Aorta (tissue), 5 donors: Measurements from ENCODE around the gene GMEB2. TPM values are rescaled to one million over a fixed set of nuclear protein-coding genes. Genes with fewer than 3 reads are reported as not detected.
"Not testable (repeated sequence)": the region's sequence is repeated elsewhere in the genome, so short reads cannot be mapped to it uniquely, and the experiment has no call there.

ENCODE experiments used
- ATAC-seq: fragments of 200-7000 bp; cut with Tn5 transposase; one replicate; pipeline ENCODE4 v1.9.1; 2022; ENCODE audit warnings: moderate library complexity; ENCODE audit not compliant: low FRiP score
- DNase-seq, 2 donors: peaks; one replicate each; pipeline ENCODE4 v3.0.0-alpha.2; 2020
- H3K27ac ChIP-seq, 2 donors: one replicate each; pipeline ENCODE4 v1.5.1; 2013; ENCODE audit warnings: low read length in 2 of 2, mild to moderate bottlenecking in 2 of 2, moderate library complexity in 2 of 2, control low read depth in 1 of 2, inconsistent platforms in 1 of 2, low read depth in 1 of 2
- H3K27me3 ChIP-seq, 2 donors: one replicate each; pipeline ENCODE4 v1.6.1; 2013; ENCODE audit warnings: control low read depth in 1 of 2, low read length in 1 of 2, mild to moderate bottlenecking in 1 of 2, moderate library complexity in 1 of 2; ENCODE audit not compliant: insufficient read depth in 2 of 2, control insufficient read depth in 1 of 2
- H3K36me3 ChIP-seq, 2 donors: one replicate each; pipeline ENCODE4 v1.6.1; 2013; ENCODE audit warnings: control low read depth in 1 of 2, low read length in 1 of 2, mild to moderate bottlenecking in 1 of 2; ENCODE audit not compliant: insufficient read depth in 2 of 2, control insufficient read depth in 1 of 2
- H3K4me1 ChIP-seq, 2 donors: one replicate each; pipeline ENCODE4 v1.6.1; 2013; ENCODE audit warnings: low read length in 2 of 2, control low read depth in 1 of 2, mild to moderate bottlenecking in 1 of 2, moderate library complexity in 1 of 2; ENCODE audit not compliant: insufficient read depth in 2 of 2, control insufficient read depth in 1 of 2
- H3K4me3 ChIP-seq, 2 donors: one replicate each; pipeline ENCODE4 v1.5.1; 2013; ENCODE audit warnings: low read length in 2 of 2, control low read depth in 1 of 2, mild to moderate bottlenecking in 1 of 2
- H3K9me3 ChIP-seq: one replicate; pipeline ENCODE4 v1.6.1; 2013; ENCODE audit warnings: mild to moderate bottlenecking, low read length; ENCODE audit not compliant: control insufficient read depth
- WGBS, 2 donors: extraction: QIAGEN DNeasy Blood & Tissue Kit; methylation state at CpG; one replicate each; pipeline ENCODE4 v1.1.7; 2013; 5-methylcytosine and 5-hydroxymethylcytosine counted together
- intact Hi-C, 2 donors: fragments of 100-400 bp; cut with DNase I; formaldehyde crosslinking; loops; one replicate each; pipeline versions ENCODE4 v1.14.2 to v1.15.0; 2022
- long read RNA-seq, 2 donors: library from polyadenylated mRNA; unstranded; transcript quantifications; one replicate each; pipeline ENCODE4 v2.0.0, GENCODE V29; 2020 to 2021
- polyA plus RNA-seq, 2 donors: library from polyadenylated mRNA; stranded (reverse); fragments of 200-250 nt; gene quantifications; one replicate each; pipeline ENCODE4 v1.2.3, GENCODE V29; 2013
- total RNA-seq, 2 donors: library from RNA; stranded (reverse); fragmentation: NEBNext Ultra II Directional; extraction: Animal tissue kit (Norgen Biotek cat#: 25700); gene quantifications; one replicate each; pipeline ENCODE4 v1.2.1, GENCODE V29; 2021
- donor health status: healthy with polysubstance abuse.
- donor health status: Bipolar disorder and iron deficiency.
- donor health status: DM: no; HTN: no; CAD: no.
- donor health status: DM: no; HTN: no; CAD: no.
- donor health status: DM: yes; HTN: yes; CAD: no.

The GMEB2 gene, protein sequence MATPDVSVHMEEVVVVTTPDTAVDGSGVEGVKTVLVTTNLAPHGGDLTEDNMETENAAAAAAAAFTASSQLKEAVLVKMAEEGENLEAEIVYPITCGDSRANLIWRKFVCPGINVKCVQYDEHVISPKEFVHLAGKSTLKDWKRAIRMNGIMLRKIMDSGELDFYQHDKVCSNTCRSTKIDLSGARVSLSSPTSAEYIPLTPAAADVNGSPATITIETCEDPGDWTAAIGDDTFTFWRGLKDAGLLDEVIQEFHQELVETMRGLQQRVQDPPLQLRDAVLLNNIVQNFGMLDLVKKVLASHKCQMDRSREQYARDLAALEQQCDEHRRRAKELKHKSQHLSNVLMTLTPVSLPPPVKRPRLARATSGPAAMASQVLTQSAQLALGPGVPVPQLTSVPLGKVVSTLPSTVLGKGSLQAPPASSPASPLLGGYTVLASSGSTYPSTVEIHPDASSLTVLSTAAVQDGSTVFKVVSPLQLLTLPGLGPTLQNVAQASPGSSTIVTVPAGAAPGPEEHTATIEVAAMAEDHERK
- total RNA-seq (10 to 100 TPM; 10.2 to 10.3 TPM), polyA plus RNA-seq (1 to 10 TPM; 3.9 to 9.6 TPM)
- long read RNA-seq, donor 1, partial matches to known transcripts = 7 of 16 reads
- long read RNA-seq, donor 1, other reads (novel, unspliced or antisense) = 9 of 16 reads
- long read RNA-seq, donor 2, full-length matches to known transcripts = 3 of 11 reads
- long read RNA-seq, donor 2, partial matches to known transcripts = 2 of 11 reads
- long read RNA-seq, donor 2, other reads (novel, unspliced or antisense) = 6 of 11 reads

DNA sequence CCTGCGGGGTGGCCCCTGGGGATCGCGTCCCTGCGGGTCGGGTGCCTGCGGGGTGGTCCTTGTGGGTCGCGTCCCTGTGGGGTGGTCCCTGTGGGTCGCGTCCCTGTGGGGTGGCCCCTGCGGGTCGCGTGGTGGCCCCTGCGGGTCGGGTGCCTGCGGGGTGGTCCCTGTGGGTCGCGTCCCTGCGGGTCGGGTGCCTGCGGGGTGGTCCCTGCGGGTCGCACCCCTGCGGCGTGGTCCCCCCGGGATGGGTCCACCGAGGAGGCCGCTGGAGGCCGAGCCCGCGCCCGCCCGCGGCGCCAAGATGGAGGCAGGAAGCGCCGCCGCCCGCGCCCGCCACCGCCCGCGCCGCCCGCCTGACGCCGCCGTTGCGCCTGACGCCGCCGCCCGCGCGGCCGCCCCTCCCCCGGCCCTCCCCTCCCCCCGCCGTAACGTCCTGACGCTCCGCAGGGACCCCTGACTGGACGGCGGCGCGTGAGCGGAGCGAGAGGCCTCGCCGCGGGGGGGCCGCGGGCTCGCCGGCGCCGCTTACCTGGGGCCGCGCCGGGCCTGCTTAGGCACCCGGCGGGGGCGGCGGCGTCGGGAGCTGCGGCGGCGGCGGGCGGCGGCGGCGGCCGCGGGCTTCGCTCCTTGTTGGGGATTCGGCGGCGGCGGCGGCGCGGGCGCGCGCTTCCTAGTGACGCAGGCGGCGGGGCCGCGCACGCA, at the start of gene GMEB2:
Gene GMEB2, minus strand, starts transcription at position 678 of the 705 bp plus-strand sequence. CDS start 7,704 bp downstream, outside the sequence.
- H3K4me1 ChIP-seq = no peaks in the 10 kb centered on the region
- intact Hi-C loops = loop anchor here in 1 of 2 donors (2.0 to 10.0 kb wide), 2 partner anchors 112 to 268 kb away; partner anchors contain the start of genes DNAJC5 and SLC2A4RG
- ATAC-seq = peak; percentile 50
- H3K4me3 ChIP-seq = peak within 1 kb of the TSS; percentile 79 to 95
- DNase-seq = peak; percentile 85 to 91
- WGBS, 2 donors = 0 to 1% methylated on average over 14 to 114 of the region's 114 CpGs
- no peaks in the 10 kb centered on the region for H3K36me3 ChIP-seq
- H3K27ac ChIP-seq = peak within 1 kb of the TSS; percentile 76 to 97
- H3K27me3 ChIP-seq = no peaks in the 10 kb centered on the region
- H3K9me3 ChIP-seq = no peaks in the 10 kb centered on the region

DNA sequence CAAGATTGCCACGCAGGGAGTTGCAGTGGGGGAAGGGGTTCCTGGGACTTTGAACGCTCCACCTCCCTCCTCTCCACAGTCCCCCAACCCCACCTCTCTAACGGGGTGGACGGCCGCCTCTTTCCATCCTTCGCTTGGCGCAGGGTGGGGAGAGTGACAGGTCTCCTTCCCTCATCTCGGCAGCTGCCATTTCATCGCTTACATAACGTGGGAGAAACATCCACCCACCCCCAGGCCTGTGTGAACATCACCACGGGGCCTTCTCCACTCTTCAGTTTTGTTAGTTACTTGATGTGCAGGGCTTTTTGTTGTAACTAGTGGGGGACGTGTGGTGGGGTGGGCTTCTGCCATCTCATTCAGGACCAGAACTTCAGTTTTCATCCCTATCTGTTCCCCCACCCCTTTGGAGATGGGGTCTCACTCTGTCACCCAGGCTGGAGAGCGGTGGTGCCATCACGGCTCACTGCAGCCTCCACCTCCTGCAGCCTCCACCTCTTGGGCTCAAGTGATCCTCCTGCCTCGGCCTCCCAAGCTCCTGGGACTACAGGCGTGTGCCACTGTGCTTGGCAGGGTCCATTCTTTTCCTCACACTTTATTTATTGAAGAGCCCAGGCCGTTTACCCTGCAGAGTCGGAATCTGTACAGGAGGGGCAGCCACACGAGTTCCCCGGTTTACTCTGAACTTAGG, 48.9 kb upstream of the GMEB2 start:
- no peak overlapping the region for H3K4me3 ChIP-seq
- H3K27ac ChIP-seq = no peak overlapping the region
- no peaks in the 10 kb centered on the region for H3K36me3 ChIP-seq
- no peaks in the 10 kb centered on the region for H3K4me1 ChIP-seq
- no peaks in the 10 kb centered on the region for H3K9me3 ChIP-seq
- intact Hi-C loops = no loop called here
- no peaks in the 10 kb centered on the region for H3K27me3 ChIP-seq
- no peak for ATAC-seq
- DNase-seq = no peak
- WGBS, 2 donors = 94 to 95% methylated on average over 20 of the region's 20 CpGs

DNA sequence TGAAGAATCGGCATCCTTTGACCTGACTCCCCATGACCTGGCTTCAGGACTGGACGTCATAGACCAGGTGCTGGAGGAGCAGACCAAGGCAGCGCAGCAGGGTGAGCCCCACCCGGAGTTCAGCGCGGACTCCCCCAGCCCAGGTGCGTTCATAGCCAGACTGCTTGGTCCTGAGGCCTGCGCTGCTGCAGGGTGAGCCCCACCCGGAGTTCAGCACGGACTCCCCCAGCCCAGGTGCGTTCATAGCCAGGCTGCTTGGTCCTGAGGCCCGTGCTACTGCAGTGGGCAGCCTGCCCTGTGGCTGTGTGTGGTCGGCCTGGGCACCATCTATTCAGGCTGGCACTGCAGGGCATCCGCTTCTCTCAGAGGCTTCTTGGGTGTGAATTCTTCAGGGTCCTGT, 47.0 kb upstream of the GMEB2 start:
- ATAC-seq = no peak
- no peaks in the 10 kb centered on the region for H3K27me3 ChIP-seq
- H3K4me1 ChIP-seq = no peaks in the 10 kb centered on the region
- no peaks in the 10 kb centered on the region for H3K36me3 ChIP-seq
- 96 to 99% methylated on average over 14 of the region's 14 CpGs for WGBS, 2 donors
- no peak overlapping the region for H3K27ac ChIP-seq
- intact Hi-C loops = no loop called here
- no peaks in the 10 kb centered on the region for H3K9me3 ChIP-seq
- DNase-seq = no peak
- H3K4me3 ChIP-seq = no peak overlapping the region

DNA sequence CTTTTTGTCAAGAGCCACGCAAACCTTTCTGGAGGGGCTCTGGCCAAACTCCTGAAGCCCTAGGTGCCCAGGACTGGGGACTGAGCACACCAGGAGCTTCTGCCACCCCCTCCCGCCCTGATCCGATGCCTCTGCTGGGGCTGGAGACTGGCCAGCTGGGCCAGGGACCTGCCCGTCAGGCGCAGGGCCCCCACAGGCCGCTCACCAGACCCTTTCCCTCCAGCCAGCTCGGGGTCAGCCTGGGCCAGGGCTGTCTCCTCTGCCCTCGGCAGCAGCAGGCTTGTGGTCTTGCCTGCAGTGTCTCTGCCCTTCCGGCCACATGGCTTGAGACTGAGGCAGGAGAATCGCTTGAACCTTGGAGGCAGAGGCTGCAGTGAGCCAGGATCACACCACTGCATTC, 45.8 kb upstream of the GMEB2 start:
- ATAC-seq = no peak
- intact Hi-C loops = no loop called here
- WGBS, 2 donors = 89 to 94% methylated on average over 9 to 10 of the region's 10 CpGs
- no peaks in the 10 kb centered on the region for H3K36me3 ChIP-seq
- H3K4me3 ChIP-seq = no peak overlapping the region
- H3K27ac ChIP-seq = no peak overlapping the region
- no peaks in the 10 kb centered on the region for H3K4me1 ChIP-seq
- no peak for DNase-seq
- H3K27me3 ChIP-seq = no peaks in the 10 kb centered on the region
- H3K9me3 ChIP-seq = no peaks in the 10 kb centered on the region

DNA sequence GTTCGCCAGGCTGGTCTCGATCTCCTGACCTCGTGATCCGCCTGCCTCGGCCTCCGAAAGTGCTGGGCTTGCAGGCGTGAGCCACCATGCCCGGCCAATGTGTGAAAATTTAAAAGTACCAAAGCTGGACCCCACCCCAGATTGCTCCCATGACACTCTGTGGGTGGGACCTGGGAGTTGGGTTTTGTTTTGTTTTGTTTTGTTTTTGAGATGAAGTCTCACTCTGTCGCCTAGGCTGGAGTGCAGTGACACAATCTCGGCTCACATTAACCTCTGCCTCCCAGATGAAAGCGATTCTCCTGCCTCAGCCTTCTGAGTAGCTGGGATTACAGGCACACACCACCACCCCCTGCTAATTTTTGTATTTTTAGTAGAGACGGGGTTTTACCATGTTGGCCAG, 44.8 kb upstream of the GMEB2 start:
- H3K36me3 ChIP-seq = not testable (repeated sequence)

DNA sequence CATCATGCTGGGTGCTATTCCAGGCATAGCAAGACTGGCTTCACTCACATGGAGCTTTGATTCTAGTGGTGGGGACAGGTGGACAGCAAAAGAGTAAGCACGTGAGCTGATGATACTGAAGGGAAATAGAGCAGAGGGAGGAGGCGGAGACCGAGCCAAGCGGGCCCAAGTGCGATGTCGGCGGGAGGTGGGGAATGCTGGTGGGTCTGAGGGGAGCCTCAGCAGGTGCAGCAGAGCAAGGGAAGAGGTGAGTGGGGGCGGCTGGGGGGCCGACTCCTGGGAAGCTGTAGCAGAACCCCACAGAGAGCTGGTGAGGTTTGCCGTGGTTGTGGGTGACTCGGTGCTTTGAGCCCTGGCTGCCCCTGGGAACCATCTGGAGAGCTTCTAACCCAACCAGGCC, 41.5 kb upstream of the GMEB2 start:
- H3K4me3 ChIP-seq = no peak overlapping the region
- H3K9me3 ChIP-seq = no peaks in the 10 kb centered on the region
- no peaks in the 10 kb centered on the region for H3K4me1 ChIP-seq
- intact Hi-C loops = no loop called here
- ATAC-seq (no peak), DNase-seq (no peak)
- no peak overlapping the region for H3K27ac ChIP-seq
- peaks cover 0 to 4% of the 10 kb centered on the region in 2 donors for H3K36me3 ChIP-seq
- WGBS, 2 donors = 94 to 95% methylated on average over 11 of the region's 11 CpGs
- H3K27me3 ChIP-seq = no peaks in the 10 kb centered on the region

More for the DNA sequence above, 44.8 kb upstream of the GMEB2 start:
- intact Hi-C loops, DNase-seq, ATAC-seq, H3K4me3 ChIP-seq, H3K9me3 ChIP-seq, H3K27me3 ChIP-seq, H3K4me1 ChIP-seq, H3K27ac ChIP-seq: not testable (repeated sequence)
- 96% methylated on average over 12 of the region's 12 CpGs for WGBS, 2 donors

DNA sequence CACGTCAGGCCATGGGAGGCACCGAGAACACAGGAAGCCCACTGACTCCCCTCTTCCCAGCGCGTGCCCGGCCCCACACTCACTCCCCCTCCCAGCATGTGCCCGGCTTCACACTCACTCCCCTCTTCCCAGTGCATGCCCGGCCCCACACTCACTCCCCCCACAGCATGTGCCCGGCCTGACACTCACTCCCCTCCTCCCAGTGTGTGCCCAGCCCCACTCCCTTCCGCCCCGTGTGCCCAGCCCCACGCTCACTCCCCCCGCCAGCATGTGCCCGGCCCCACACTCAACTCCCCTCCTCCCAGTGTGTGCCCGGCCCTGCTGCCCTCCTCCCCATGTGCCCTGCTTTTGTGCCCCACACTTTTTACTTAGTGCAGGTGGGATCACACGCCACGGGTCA, 41.0 kb upstream of the GMEB2 start:
- Histone ChIP-seq H3K4me3 (no peak overlapping the region), H3K4me1 (no peaks in the 10 kb centered on the region), H3K9me3 (no peaks in the 10 kb centered on the region), H3K27ac (no peak overlapping the region), H3K36me3 (peaks cover 0 to 4% of the 10 kb centered on the region in 2 donors), H3K27me3 (no peaks in the 10 kb centered on the region)
- 92 to 93% methylated on average over 16 of the region's 16 CpGs for WGBS, 2 donors
- intact Hi-C loops = no loop called here
- DNase-seq (no peak), ATAC-seq (no peak)

DNA sequence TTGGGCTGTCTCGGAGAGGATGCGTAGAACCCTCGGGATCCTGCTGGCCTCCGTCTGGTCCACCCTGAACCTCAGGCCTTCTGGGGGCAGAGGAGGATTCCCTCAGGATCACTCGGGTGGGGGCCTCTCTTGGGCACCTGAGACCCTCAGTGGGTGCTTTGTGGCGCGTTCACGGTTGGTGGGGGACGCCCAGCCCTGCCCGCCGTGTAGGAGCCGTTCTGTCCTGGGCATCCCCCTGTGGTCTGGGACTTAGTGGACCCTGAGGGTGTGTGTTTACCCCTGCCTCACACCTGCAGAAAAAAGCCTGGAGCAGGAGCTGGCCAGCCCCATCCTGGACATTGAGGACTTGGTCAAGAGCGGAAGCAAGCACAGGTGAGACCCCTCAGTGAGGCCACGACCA, 38.8 kb upstream of the GMEB2 start:
- intact Hi-C loops = no loop called here
- no peak overlapping the region for H3K4me3 ChIP-seq
- ATAC-seq = no peak
- H3K36me3 ChIP-seq = peaks cover 0 to 4% of the 10 kb centered on the region in 2 donors
- no peaks in the 10 kb centered on the region for H3K4me1 ChIP-seq
- WGBS, 2 donors = 95 to 97% methylated on average over 14 of the region's 14 CpGs
- no peak for DNase-seq
- no peaks in the 10 kb centered on the region for H3K27me3 ChIP-seq
- no peaks in the 10 kb centered on the region for H3K9me3 ChIP-seq
- H3K27ac ChIP-seq = no peak overlapping the region
